Stimulated activated CD8-positive, alpha-beta memory T cell treated with anti-CD3 and anti-CD28 coated beads, Interleukin-15, amount 100 ng/mL, for 1 hour (primary cell): ENCODE data around the gene STEAP1B.
"Not testable (repeated sequence)": the region's sequence is repeated elsewhere in the genome, so short reads cannot be mapped to it uniquely, and the experiment has no call there.

ENCODE experiments used
- DNase-seq: peaks from one replicate; pipeline ENCODE4 v3.0.0-alpha.2; 2020; ENCODE audit warnings: low read depth

STEAP1B gene

DNA sequence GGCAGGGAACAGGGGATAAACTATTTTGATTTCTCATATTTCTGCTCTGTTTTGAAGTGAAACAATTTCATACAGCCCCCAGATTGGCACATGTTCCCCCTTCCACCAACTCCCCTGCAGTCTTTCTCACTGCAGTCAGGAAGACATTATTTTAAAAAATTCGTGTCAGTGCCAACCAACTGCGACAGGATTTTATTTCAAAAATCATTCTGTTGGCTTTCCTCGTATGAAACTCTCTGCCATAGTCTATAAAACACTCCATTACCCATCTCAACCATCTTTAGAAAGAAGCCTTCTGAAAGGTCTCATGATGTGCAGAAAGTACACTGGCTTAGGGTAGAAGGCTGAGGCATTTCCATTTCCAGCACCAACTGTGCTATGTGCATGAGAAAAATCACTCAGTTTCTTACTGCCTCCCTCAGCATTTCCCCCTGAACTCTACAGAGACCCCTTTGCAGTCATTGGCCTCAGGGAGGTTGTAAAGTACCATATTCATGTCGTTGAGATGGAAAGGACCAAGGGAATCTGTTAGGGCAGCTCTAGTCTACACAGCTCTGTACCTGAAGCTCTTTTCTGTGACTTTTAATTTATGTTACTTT, 46.9 kb downstream of the STEAP1B start:
- DNase-seq = no peak

DNA sequence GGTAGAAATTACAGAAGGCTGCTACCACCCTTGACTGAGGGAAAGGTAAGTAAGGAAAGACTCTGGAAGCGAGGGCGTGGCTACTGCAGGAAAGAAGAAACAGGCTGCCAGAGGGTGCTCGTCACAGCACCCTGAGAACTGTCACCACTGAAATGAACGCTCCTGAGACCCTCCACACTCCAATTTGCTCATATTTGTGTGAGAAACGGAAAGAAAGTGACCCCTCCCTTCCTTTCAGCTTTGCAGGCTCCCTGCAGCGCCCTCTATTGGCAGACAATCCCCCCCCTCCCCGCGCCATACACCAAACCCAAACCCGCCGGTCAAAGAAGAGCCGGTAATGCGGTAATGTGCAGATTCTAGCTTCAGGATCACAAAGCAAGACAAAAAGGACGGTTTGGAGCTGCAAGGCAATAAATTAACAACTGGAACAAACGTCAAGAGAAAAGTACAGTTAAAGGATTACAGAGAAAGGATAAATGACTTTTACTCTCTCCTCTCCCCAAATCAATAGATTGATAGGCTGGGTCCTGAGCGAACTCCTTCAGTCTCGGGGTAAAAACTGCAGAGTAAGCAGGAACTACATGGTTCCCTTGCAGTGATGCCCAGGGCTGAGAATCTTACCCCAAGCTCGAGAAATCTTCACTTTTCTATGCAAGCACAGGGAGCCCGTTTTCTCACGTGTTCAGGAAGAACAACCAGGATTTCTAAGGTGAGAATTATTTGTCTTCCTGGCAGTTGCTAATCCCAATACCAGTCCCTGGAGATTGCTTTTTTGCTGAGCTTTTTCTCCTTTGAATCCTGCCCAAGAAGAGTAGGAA, 47.6 kb downstream of the STEAP1B start:
- DNase-seq = no peak

- DNase-seq = not testable (repeated sequence)
These were observed 50.0 kb downstream of the STEAP1B start for GRCh38 chr7:22450013-22450412.

DNA sequence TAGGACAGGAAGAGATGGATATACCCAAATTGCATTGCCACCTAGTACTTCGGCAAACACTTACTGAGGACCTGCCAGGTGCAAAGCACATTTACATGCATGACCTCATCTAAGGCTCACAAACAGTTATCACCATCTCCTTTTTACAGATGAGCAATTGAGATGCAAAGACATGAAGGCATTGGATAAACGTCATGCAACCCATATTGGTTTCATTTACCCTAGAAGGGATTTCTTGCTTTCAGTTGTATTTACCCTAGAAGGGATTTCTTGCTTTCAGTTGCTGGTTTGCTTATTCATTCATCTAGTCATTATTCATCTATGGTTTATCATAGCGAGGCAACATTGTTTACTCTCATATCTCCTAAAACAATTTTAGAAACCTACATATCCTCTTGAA, 52.2 kb downstream of the STEAP1B start:
- no peak for DNase-seq

- no peak for DNase-seq
These were observed 53.0 kb downstream of the STEAP1B start for GRCh38 chr7:22447008-22447407.

- DNase-seq = no peak
These were observed 54.1 kb downstream of the STEAP1B start for GRCh38 chr7:22445853-22446252.

- no peak for DNase-seq
These were observed 54.7 kb downstream of the STEAP1B start for GRCh38 chr7:22445140-22445743.

GRCh38 chr7:22444181-22444971, 55.6 kb downstream of the STEAP1B start:
- no peak for DNase-seq

GRCh38 chr7:22443370-22444180, 56.4 kb downstream of the STEAP1B start:
- no peak for DNase-seq

- DNase-seq = no peak
These were observed 57.1 kb downstream of the STEAP1B start for GRCh38 chr7:22442882-22443369.

DNA sequence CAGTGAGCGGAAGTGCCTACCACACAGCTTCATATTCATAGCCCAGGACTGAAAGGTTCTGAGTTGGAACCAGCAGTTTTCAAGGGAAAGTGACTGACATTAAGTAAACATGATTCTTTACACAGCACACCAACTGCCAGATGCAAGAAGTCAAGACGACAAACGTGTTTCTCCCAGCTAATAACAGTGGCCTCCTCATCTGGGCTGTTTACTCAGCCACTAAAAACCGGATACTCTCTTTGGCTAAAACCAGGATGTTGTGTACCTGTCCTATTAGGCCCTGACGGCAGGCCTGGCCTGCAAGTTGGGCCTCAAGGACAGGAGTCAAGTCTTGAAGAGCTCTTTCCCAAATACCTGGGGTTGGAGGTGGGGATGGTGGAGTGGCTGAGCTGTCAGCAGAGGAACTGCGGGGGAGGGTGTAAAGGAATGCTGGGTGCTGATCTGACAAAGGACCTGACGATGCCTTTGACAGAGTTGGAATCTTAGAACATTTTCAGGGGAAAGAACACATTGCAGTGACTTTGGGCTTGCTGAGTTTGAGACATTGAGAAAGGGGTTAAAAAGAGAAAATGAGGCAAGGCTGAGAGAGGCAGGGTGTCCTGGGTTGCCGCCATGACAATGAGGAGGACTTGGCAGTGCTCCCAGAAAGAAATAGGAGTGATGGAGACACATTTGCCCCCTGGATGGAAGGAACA, 57.7 kb downstream of the STEAP1B start:
- no peak for DNase-seq

- no peak for DNase-seq
These were observed 58.8 kb downstream of the STEAP1B start for GRCh38 chr7:22441157-22441556.

DNA sequence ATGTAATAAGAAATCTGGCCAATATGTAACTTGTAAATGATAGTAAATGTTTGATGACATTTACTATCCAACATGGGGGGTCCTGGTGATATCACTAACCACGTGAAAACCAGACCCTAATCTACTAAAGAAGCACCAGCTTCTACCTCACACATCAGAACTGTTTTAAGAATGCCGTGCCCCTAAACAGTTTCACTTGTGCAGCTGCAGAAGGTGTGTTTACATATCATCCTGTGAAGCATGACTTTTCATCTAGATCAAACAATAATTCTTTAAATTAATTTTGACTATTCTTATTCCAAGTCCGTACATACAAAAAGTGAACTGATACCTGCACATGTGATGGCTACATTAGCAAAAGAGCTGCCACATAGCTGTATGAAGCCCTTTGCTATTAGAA, 61.0 kb downstream of the STEAP1B start:
- DNase-seq = no peak

GRCh38 chr7:22436552-22436951, 63.4 kb downstream of the STEAP1B start:
- DNase-seq = not testable (repeated sequence)

DNA sequence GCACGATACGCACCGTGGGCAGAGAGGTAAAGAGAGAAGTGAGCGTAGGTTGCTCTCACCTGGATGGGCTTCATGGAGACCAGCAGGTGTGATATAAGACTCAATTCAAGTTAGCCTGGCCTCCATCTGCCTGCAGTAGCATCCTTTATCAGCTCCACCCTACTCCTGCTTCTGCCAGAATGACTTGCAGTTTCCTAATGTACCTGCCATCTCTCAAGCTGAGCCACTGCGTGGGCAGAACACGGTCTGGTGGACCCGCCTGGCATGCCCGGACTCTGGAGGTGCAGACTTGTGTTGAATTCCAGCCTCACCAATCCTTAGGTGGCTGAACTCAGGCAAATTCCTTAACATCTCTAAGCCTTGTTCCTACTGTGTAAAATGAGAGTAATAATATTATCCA, 64.3 kb downstream of the STEAP1B start:
- no peak for DNase-seq

DNA sequence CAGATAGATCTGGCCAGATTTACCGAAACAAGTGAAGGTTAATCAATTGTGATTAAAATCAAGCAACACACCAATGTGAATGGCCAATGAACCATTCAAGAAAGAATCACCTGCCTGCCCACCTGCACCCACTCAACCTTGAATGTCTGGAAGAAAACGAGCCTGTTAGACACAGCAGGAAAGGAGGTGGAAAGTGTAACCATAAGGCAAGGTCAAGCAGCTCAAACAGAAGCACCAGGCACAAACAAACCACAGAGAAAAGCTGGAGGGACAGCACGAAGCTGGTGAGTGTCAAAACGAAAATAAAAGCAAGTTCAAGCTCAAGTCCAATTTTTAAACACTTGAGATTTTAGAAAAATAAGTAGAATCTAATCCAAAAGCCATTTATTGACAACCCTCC, 64.9 kb downstream of the STEAP1B start:
- no peak for DNase-seq

- no peak for DNase-seq
These were observed 66.1 kb downstream of the STEAP1B start for GRCh38 chr7:22433710-22434460.

DNA sequence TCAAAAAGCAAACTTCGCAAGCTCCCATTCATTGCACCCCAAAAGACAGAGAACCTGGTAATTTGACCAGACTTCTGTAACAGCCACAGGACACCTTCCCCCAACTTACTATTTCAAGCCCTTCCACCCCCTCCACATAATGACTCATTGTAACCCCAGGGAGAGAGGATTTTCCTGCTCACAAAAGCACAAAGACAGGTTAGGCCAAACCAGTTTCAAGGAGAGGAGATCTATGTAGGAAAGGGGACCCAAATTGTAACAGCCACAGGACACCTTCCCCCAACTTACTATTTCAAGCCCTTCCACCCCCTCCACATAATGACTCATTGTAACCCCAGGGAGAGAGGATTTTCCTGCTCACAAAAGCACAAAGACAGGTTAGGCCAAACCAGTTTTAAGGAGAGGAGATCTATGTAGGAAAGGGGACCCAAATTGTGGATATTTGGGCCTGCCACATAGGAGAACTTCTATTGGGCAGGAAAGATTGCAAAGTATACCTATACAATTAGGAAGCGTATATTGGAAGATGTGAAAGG, 66.8 kb downstream of the STEAP1B start:
- DNase-seq = not testable (repeated sequence)

DNA sequence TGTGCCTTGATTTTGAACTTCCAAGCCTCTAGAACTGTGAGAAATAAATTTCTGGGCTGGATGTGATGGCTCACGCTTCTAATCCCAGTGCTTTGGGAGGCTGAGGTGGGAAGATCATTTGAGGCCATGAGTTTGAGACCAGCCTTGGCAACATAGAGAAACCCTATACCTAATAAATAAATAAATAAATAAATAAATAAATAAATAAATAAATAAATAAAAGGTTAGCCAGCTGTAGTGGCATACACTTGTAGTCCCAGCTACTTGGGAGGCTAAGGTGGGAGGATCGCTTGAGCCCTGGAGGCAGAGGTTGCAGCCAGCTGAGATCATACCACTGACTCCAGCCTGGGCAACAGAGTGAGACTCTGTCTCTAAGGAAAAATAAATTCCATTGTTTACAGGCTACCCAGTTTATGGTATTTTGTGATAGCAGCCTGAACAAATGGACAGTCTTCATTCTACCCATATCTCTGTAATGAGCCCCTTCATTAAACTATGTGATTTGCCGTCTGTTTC, 67.7 kb downstream of the STEAP1B start:
- no peak for DNase-seq

DNA sequence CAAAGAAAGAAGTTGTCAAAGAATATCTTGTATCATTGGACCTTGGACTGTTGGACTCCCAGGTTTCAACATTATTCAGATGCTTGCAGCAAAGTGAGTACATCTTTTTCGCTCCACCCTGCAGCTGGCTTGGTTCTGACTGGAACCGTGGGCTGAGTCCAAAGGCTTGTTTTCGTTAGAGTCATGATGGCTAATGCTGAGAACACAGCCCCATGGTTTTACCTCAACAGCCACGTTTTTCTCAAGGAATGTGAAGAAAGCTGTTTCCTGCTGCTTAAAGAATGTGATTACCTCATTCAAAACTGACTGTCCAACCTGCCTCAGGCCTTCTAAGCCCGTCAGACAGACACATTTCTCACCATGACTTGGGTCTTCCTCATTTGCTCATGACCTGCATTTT, 69.5 kb downstream of the STEAP1B start:
- DNase-seq = no peak
